DMS114 treated with DMSO at 0.1 percent for 48 hours (cell line): ENCODE data around the gene RAPGEF6.
"Not testable (repeated sequence)": the region's sequence is repeated elsewhere in the genome, so short reads cannot be mapped to it uniquely, and the experiment has no call there.

ENCODE experiments used
- DNase-seq: peaks from one replicate; lab custom pipeline; 2025; ENCODE audit not compliant: unreplicated experiment; lab: John Stamatoyannopoulos, UW

The RAPGEF6 gene

DNA sequence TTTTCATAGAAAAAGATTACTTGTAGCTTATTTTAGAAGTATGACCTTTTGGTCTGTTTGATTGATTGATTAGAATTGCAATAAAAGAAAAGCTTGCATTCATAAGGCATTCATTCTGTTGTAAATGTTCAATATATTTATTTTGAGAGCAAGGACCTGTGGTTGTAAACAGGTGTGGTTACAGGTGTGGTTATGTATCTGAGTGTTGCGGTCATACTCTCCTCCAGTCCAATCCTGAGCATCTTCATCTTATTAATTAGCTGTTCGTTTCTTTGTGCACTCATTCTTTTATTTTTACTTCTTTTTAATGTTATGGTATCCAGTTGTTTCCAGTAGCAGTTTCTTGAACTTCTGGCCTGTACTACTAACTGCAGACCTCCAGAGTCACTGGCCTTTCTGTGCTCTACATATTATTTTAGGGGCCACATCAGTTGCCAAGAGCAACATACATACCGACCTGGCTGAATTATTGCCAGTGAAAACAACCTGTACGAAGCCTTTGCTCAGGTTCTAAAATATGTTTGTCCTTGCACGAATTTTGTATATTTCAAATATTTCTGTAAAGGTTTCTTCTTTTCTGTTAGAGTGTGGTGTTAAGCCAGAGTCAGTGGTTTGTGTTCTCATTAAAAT, 242.4 kb downstream of the RAPGEF6 start:
- DNase-seq: no peak

DNA sequence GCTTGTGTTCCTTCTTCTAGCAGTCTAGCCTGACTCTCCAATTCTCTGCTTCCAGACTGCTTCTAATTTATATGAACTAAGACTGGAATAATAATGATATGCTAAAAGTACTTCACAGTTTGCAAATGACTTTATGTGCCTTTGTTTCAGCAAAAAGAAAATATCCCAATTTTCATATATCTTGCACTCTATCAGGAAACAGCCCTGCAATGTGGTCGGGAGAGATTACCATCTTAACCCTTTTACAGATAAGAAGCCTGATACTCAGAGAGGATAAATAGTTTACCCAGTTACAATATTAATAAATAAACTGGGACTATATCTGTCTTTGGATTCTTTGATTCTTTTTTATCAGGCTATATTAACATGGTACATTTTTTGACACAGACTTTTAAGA, 245.2 kb downstream of the RAPGEF6 start:
- no peak for DNase-seq

DNA sequence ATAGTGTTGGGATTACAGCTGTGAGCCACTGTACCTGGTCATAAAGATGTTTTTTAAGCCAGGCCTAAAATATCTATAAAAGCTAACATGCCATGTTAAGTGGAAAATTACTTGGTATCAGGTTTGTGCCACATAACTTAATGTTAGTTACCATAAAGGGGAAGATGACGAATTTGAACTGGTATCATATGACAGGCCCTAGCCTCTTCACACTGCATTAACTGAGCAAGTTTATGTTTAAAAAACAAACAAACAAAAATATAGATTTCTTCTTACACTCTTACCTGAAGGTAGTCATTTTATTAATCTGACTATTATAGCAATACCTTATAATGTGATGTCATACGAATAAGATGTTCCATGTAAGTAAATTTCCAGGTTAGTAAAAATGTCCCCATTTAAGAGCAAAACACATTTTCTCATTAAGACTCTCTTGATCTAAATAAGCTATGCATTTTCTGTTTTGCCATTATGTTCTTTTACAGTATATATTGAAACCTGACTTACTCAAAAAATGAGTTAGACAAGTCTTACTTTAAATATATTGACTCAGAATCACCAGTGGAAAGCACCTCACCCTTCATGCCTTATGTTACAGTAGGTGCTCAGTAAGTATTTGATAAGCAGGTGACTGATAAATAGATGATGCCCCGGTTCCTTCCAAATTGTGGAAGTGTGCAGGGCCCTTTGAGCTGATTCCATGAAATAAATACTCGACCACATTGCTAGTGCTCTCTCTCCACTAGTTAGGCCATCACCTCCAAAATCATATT, 245.7 kb downstream of the RAPGEF6 start:
- DNase-seq: no peak

DNA sequence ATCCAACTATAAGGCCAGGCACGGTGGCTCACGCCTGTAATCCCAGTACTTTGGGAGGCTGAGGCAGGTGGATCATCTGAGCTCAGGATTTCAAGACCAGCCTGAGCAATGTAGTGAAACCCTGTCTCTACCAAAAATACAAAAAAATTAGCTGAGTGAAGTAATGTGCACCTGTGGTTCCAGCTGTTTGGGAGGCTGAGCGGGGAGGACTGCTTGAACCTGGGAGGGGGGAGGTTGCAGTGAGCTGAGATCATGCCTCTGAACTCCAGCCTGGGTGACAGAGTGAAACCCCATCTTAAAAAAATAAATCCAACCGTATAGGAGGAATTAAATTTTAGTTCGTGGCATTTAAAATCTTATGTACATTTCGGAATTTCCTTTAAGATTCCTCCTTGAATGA, 247.8 kb downstream of the RAPGEF6 start:
- no peak for DNase-seq

DNA sequence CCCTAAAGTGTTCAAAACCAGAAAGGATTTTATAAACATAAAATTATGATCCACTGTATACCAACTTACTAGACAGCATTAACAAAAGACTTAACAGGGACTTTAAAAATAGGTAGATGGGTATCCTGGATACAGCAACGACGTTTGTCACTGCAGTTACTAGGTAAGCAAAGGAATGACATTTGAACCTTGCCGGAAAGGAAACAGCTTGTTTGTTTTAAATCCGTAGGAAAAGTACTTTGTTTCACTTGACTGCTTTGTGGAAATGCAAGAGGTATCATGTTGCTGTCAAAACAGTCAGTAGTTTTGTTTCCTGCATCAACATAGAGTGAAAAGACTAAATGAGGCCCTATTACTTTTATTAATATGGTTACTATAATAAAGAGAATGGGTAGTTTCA, 248.2 kb downstream of the RAPGEF6 start:
- DNase-seq: no peak

DNA sequence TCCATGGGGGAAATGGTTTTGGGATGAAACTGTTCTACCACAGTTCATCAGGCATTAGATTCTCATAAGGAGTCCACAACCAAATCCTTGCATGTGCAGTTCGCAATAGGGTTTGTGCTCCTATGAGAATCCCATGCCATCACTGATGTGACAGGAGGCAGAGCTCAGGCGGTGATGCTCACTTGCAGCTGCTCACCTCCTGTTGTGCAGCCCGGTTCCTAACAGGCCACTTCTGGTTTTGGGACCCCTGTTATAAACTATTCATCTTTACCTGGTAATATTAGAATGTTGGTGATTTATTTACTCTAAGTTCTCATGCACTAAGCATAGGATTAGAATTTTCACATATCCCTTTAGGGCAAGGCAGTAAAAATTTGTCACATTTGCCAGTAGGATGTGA, 248.9 kb downstream of the RAPGEF6 start:
- no peak for DNase-seq

DNA sequence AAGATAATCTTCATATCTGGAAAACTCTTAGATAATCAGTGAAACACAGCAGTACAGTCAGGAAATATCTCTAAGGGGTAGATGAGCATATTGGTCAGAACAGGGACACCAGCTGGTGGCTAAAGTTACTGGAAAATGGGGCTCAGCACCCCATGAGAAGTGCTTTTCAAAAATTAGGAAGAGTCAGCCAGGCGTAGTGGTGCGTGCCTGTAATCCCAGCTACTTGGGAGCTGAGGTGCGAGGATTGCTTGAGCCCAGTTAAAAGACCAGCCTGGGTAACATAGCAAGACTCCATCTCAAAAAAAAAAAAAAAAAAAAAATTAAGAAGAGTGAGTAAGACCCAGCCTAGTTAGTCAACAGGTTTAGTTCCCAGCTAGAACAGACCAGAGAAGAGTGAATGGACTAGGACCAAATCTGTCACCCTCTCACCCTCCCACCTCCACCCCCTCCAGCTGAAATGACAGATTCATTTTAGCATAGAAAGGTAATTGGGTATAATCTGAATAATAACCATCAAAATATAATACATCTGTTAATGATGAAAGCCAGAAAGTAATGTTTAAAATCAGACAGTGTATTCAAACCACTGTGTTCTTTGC, 250.3 kb downstream of the RAPGEF6 start:
- DNase-seq: no peak

DNA sequence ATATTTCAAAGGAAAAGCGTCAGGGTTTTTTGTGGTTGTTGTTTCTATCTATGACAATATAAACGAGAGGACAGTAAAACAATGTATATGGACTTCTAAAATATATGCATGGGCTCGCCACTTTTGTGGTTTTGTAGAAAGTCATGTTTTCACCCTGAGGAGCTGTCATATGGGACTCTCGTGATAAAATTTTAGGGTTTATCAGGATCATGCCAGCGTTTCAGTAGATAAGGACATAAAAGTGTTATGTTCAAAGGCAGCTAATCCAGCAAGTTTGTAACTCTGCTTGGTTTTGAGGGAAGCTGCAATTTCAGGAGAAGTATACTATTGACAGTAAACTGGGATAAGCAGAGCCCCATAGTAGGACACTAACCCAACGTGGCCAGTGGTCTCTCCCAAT, 250.9 kb downstream of the RAPGEF6 start:
- DNase-seq: no peak

DNA sequence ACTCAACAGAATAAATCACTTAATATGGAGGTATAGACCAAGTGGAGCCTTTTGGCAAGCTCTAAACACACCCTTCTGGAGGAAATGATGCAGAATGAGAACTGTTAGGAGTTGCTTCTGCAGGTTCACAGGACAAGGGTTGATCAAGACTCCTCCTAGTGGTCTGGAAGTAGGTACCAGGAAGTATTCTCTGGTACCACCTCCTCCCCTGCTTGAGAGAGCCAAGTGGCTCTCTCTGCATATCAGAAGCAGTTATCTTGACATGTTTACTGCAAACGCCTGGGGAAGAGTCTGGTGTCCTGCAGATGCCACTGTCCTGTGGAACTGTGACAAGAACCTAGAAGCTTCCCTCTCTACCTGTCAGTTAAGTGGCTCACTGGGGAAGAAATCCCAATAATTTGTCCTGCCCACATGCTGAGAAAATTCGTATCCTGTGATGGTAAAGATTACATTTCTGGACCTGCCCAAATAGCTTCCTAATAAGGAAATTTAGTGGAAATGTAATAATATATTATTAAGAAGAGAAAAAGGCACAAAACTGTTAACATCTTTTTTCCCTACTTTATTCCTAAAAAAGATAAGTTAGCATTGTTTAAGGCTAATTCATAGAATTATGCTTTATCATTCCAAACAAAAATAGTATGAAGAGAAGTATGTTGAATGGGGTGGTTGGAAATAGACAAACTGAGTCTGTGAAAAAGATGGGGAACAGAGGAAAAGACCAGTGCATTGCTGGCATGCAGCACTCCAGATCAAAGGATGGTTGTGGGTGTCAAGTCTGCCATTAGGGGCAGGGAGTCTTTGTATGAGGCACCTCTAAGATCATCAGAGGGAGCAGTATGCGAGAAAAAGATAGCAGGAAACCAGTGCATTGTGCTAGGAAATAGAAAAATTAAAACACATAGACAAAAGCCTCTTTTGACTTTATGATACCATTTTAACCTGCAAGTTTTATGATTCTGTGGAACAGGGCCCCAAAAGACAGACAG, 252.3 kb downstream of the RAPGEF6 start:
- peak; percentile 43 for DNase-seq

DNA sequence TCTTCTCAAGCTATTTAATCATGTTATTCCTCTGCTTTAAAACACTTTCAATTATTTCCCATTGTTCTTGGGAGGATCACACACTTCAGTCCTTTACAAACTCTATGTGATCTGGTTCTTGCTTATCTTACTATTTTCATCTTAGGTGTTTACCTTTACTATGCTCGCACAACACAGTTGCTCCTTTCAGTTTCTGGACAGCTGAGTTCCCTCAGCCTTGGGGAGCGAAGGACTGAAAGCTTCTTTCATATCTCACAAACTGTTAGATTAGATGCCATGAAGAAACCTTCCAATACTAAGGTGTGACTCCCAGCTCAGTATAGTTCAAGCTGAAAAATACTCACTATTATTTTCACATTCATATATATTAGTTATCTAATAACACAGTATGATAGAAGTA, 253.3 kb downstream of the RAPGEF6 start:
- no peak for DNase-seq

DNA sequence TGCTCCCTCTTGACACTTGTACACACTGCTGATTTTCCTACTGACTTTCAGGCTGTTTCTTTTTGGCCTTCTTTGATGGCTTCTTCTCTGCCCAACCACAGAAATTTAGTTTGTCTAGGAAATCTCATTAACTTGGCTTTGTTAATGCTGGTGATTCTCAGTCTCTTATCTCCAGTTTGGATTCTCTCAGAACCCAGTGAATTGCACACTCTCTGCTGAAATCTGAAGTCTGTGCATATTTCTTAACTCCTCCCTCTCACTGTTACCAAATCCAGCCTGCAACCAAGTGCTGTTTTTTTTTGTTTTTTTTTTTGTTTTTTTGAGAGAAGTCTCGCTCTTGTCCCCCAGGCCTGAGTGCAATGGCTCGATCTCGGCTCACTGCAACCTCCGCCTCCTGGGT, 254.0 kb downstream of the RAPGEF6 start:
- DNase-seq: no peak

DNA sequence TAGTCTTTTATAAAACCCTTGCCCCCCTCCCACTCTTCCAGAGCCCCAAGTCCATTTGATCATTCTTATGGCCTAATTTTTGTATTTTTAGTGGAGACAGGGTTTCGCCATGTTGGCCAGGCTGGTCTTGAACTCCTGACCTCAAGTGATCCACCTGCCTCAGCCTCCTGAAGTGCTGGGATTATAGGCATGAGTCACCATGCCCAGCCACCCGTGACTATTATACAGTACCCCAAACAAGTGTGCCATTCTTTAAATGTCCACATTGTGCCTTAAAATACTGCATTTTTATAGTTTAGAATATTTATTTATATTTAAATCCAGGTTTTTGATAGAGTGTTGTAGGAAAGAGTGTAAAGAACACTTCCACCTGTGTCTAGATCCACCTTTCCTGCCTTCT, 254.8 kb downstream of the RAPGEF6 start:
- DNase-seq: not testable (repeated sequence)

DNA sequence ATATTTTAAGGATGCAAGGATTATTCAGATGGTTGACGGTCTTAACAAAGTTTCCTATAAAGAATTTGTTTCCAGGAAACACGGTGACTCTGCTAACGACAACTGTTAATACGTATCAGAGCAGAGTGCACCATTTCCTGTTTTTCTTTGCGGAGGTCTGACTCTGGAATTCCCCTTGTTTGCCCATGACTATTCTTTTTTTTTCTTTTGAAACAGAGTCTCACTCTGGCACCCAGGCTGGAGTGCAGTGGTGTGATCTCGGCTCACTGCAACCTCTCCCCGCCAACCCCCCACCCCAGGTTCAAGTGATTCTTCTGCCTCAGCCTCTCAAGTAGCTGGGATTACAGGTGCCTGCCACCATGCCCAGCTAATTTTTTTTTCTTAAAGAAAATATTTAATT, 255.3 kb downstream of the RAPGEF6 start:
- no peak for DNase-seq

DNA sequence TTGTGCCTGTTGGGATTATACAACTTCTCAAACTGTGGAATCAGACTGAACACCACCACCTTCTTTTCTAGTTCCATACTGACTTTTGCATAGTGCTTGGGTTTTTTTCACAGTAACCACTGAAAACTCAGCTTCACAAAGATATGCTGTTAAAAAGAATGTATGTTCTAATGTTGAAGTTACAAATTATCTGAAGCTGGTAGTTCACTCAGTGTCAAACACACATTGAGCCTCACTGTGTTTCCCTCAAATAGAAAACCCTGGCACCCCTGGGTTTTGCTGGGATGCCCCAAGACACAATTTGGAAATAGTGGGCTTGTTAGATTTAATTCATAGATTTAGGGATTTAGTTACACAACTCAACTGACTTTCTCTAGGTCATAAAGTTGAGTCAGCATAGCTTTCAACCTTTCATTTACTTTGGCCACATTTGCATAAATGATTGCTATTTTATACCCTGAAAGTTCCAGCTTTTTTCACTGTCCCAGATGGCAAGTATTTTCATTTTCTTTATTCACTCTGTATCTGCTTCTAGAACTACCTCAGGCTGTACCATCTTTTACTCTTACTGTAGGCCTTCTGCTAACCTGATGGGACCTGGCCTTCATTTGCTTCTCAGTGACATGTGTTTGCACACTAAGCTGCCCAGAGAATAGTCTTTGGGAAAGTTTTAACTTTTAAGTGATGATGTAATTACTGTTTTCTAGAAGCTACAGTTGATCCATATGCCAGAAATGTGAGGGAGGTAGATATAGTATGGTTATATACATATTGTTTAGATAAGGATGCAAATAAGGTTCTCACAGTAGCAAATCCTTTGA, 256.1 kb downstream of the RAPGEF6 start:
- DNase-seq: no peak

DNA sequence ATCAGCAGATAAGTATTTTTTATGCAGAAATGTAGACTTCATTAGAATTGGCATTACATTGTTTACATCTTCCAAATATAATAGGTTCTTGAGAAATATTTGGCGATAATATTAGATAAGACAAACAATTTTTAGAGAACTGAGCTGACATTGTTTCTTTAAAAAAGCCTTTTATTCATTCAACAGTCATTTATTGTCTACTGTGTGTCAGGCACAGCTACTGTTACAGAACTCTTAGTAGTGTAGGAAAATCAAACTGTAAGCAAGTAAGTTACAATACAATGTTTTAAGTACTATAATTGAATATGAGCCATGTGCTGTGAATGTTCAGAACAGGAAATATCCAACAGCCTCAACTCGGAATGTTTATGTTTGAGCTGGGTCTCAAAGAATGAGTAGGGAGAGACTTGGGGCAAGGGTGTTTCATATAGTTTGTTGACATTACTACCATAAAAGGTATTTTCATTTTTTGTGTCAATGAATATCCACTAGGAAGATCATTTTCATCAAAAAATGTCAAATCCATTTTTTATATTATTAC, 257.2 kb downstream of the RAPGEF6 start:
- no peak for DNase-seq

DNA sequence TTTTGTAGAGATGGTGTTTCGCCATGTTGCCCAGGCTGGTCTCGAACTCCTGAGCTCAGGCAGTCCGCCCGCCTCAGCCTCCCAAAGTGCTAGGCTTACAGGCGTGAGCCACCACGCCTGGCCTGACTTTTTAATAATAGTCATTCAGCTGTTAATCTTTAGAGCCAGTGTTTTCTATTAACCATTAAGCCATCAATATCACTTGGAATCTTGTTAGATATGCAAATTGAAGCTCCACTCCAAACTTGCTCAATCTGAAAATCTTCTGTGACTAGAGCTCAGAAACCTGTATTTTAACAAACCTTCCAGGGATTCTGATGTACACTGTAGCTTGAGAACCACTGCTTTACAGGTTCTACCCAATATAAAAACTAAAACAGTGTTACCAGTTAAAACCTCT, 257.7 kb downstream of the RAPGEF6 start:
- DNase-seq: no peak

DNA sequence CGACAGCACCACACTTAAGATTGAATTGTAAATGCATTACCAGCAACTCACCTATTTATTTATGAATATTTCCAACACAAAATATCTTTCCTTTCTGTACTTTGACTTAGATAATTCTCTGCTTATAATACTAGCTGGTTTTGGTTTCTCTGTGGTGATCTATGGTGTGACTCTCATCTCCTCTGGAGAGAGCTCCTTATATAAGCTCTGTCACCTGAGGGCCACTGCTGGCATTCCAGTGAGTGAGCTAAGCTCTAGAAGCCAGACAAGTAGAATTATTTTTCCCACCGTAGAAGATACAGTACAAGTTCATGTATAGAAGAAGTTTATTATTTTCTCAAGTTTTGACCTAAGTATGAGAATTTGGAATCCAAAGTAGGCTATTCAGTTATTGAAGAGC, 259.7 kb downstream of the RAPGEF6 start:
- DNase-seq: no peak
